ENCODE results near the gene FKBP10.
A peak's percentile ranks its signal among the peaks of the same experiment; 100 is the strongest.
"Not testable (repeated sequence)": the region's sequence is repeated elsewhere in the genome, so short reads cannot be mapped to it uniquely, and the experiment has no call there.

FKBP10 gene

GRCh38 chr17:41810659-41811548 lies 1.9 kb upstream of the FKBP10 start:
- DNase-seq (ENCODE audit: low spot score) = peak; percentile 41

DNA sequence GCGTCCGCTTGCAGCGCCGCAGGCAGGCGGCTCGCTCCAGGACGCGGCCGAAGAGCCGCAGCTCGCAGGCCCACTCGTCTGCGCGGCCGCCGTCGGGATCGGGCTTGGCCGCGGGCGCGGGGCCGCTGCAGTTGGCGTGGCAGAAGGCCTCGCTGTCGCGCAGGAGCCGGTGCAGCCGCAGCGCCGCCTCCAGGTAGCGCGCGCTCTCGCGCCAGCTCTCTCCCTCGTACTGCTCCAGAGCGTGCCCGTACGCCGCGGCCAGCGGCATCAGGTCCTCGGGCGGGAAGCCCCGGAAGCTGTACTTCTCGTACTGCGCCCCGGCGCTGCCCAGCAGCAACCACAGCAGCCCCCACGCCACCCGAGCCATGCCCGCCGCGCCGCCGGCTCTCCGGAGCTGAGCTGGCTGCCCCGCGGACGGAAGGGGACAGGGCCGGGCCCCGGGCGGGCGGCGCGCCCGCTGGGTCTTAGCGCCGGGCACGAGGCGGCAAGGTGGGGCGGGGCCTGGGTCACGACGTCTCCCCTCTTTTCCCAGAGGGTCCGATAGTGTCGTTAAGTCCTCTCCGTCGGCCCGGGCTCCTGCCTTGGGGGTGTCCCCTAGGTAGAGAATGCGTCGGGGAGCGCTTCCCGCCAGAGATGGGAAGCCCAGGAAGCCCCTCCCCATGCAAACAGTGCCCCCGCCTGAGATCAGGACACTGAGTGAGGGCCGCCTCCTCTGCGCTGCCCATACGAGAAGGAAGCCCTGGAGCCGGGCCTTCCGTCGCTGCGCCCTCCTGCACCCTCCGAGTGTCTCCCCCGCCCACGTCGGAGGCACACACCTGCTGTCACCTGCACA lies 1.0 kb upstream of the FKBP10 start, which contains the start of gene P3H4:
Gene P3H4 (minus strand): TSS at position 401 of the 832 bp plus-strand sequence. CDS start 34 bp downstream, at position 367.
- peak; percentile 97 for DNase-seq (ENCODE audit: low spot score)

DNA sequence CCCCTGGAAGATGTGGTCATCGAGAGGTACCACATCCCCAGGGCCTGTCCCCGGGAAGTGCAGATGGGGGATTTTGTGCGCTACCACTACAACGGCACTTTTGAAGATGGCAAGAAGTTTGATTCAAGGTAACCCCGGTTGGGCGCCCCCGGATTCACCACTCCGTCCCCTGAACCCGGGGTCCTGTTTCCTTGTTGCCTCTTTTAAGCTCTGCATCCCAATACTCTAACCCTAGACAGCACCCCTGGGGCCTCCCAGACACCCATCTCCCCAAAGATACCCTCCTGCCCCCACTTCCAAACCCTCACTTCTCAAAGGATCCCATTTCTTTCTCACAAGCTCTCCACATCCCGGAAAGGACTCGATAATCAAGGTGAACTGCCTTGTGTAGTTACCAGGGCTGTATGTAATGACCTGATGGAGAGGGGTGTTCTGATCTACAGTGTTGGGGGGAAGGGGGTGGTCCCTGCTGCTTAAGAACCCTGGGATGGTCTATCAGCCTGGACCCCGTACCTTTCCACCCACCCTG lies 412 bp downstream of the FKBP10 start:
- no peak for DNase-seq (ENCODE audit: low spot score)

GRCh38 chr17:41813699-41814124 lies 908 bp downstream of the FKBP10 start:
- no peak for DNase-seq (ENCODE audit: low spot score)

DNA sequence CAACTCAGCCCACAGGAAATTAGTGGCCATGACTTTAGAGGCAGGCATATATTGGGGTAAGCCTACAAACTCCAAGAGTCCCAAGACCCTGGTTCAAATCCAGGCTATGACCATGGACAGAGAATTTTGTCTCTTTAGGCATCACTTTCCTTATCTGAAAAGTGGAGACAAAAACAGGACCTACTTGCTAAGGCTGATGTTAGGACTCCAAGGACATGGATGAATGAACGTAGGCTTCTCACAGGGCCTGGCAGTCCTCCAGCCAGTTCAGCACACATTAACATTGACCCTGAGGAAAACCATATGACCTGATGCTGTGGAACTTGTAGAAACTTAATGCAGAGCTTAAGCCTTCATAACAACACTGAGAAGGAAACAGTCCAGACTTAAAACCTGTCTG lies 1.4 kb downstream of the FKBP10 start:
- no peak for DNase-seq (ENCODE audit: low spot score)

GRCh38 chr17:41816637-41817320 lies 4.0 kb downstream of the FKBP10 start:
- DNase-seq (ENCODE audit: low spot score) = no peak

DNA sequence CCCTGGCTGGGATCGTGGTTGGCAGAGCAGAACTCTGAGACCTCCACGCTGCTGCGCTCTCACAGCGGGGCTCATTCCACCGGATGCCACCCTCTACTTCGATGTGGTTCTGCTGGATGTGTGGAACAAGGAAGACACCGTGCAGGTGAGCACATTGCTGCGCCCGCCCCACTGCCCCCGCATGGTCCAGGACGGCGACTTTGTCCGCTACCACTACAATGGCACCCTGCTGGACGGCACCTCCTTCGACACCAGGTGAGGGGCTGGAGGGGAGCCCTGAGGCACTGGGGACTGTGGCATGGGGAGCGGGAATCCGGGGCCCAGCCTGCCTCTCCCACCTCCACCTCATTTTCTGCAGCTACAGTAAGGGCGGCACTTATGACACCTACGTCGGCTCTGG lies 5.2 kb downstream of the FKBP10 start:
- DNase-seq (ENCODE audit: low spot score) = no peak

DNA sequence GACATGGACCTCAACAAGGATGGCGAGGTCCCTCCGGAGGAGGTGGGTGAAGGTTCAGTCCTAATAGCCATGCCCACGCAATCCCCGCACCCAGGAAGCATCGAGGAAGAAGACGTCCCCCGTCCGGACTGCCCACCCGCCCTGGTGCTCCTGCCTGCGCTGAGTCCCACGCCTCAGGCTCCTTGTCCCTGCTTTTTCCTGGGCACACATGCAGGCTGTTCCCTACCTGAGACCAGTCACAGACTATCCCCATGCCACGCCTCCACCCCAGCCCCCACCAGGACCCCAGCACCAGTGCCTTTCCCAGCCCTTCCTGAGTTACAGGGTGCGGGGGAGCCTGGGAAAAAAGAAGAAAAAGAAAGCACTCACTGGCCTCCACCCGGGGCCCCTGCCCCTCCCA lies 9.0 kb downstream of the FKBP10 start:
- no peak for DNase-seq (ENCODE audit: low spot score)

DNA sequence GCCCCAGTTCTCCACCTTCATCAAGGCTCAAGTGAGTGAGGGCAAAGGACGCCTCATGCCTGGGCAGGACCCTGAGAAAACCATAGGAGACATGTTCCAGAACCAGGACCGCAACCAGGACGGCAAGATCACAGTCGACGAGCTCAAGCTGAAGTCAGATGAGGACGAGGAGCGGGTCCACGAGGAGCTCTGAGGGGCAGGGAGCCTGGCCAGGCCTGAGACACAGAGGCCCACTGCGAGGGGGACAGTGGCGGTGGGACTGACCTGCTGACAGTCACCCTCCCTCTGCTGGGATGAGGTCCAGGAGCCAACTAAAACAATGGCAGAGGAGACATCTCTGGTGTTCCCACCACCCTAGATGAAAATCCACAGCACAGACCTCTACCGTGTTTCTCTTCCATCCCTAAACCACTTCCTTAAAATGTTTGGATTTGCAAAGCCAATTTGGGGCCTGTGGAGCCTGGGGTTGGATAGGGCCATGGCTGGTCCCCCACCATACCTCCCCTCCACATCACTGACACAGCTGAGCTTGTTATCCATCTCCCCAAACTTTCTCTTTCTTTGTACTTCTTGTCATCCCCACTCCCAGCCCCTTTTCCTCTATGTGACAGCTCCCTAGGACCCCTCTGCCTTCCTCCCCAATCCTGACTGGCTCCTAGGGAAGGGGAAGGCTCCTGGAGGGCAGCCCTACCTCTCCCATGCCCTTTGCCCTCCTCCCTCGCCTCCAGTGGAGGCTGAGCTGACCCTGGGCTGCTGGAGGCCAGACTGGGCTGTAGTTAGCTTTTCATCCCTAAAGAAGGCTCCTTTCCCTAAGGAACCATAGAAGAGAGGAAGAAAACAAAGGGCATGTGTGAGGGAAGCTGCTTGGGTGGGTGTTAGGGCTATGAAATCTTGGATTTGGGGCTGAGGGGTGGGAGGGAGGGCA lies 9.7 kb downstream of the FKBP10 start:
- no peak for DNase-seq (ENCODE audit: low spot score)

DNA sequence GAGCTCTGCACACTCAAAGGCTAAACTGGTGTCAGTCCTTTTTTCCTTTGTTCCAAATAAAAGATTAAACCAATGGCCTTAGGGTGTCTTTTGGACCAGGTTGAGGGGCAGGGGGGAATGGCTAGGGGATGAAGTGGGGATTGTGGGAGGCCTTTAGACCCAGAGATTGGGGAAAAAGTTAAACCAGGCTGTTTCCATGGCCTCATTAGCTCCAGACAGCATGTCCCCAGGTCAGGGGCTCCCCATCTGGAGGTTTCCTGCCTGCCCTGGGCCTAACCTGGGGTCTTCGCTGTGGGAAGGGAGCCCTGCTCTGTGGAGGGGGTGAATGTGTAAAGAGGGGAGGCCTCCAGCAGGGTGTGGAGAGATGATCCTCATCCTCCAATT lies 10.3 kb downstream of the FKBP10 start:
- DNase-seq (ENCODE audit: low spot score) = no peak

GRCh38 chr17:41823580-41823979 lies 10.8 kb downstream of the FKBP10 start:
- DNase-seq (ENCODE audit: low spot score) = no peak

DNA sequence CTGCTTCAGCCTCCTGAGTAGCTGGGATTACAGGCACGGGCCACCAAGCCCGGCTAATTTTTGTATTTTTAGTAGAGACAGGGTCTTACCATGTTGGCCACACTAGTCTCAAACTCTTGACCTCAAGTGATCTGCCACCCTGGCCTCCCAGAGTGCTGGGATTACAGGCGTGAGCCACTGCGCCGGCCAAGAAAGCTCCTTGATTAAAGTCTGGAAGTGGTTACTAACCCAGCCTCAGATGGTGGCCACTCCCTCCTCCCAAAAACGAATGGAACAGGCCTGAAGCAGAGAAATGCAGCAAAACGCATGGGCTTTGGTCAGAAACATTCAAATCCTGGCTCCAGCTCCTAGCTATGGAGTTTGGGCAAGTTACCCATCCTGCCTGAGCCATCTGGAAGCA lies 11.3 kb downstream of the FKBP10 start:
- DNase-seq (ENCODE audit: low spot score) = no peak

- no peak for DNase-seq (ENCODE audit: low spot score)
These were observed 12.5 kb downstream of the FKBP10 start for GRCh38 chr17:41825175-41825845.

DNA sequence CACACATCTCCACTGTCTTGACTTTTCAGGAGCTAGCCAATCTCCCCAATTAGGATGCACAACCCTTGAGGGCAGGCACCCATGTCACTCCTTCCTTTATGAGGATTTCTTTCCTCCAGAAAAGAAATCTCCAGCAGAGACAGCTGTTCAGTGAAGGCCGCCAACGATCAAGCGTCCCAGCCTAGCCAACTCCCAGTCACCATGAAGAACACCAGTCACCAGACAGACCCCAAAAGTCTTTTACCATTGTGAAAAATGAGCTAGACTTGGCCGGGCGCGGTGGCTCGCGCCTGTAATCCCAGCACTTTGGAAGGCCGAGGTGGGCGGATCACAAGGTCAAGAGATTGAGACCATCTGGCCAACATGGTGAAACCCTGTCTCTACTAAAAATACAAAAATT lies 17.2 kb downstream of the FKBP10 start:
- not testable (repeated sequence) for DNase-seq (ENCODE audit: low spot score)

DNA sequence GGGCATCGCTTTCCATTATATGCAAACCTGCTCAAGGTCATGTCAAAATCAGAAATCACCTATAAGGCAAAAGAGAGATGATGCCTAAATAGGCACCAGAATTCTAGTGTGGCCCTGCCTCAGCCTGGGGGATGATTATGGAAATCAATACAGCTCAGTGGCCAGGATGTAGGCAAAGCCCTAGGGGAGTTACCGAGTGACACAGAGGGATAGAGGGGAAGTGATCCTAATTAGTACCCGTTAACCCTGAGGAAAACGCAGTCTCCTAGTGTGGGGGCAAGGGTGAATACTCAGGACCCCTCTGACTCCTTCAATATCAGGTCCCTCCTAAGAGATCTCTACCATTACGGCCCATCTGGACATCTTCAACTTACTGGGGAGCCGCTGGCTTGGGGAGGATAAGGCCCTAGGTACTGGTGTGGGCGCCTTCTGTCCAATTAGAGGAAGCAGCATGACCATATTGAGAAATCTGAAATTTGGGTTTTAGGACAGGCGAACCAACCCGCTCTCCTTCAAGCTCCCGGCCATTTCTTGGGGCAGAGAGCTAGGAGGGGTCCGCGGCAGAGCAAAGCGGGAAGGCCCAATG lies 22.5 kb downstream of the FKBP10 start:
- DNase-seq (ENCODE audit: low spot score) = no peak

- peak; percentile 99 for DNase-seq (ENCODE audit: low spot score)
These were observed 23.2 kb downstream of the FKBP10 start, which contains the start of gene NT5C3B for GRCh38 chr17:41835800-41836549. Gene NT5C3B, minus strand, starts transcription at chr17:41836232. Its CDS starts 39 bp downstream, at chr17:41836193.

DNA sequence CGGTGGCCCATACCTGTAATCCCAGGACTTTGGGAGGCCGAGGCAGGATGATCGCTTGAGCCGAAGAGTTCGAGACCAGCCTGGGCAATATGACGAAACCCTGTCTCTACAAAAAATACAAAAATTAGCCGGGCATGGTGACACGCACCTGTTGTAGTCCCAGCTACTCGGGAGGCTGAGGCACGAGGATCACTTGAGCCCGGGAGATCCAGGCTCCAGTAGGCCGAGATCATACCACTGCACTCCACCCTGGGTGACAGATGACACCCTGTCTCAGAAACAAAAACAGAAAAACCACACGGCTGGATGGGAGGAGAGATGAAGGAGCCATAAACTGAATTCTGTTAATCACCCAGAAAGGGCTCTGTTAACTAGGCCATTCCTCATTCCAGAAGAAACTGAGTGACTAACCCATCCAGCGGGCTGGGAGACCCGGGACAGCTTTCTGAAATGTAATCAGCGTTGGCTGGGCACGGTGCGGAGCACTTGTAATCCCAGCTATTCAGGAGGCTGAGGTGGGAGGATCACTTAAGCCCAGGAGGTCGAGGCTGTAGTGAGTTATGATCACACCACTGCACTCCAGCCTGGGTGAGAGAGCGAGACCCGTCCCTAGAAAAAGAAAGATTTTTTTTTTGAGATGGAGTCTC lies 23.9 kb downstream of the FKBP10 start:
- DNase-seq (ENCODE audit: low spot score) = no peak

DNA sequence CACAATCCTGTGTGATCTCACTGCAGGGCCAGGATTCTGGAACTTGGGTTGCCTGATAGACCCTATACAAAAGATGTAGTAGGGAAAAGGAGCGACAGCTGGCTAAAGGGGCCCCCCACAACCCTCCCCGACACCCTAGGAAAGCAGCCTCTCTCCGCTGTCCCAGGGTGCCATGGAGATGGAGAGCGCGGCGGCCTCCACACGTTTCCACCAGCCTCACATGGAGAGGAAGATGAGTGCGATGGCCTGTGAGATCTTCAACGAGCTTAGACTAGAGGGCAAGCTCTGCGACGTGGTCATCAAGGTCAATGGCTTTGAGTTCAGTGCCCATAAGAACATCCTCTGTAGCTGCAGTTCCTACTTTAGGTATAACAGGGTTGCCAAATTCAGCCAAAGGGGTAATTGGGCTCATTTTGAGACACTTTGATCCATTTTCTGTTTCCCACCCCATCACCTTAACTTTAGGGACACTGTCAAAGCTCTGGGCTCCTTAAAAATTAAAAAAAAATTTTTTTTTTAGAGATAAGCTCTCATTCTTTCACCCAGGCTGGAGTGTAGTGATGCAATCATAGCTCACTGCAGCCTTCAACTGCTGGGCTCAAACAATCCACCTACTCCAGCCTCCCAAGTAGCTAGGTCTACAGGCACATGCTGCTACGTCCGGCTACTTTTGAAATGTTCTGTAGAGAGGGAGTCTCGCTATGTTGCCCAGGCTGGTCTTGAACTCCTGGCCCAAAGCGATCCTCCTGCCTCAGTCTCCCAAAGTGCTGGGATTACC lies 25.1 kb downstream of the FKBP10 start, which contains the start of gene KLHL10:
Gene KLHL10 (plus strand): TSS at position 65 of the 778 bp plus-strand sequence. CDS start 108 bp downstream, at position 173.
- DNase-seq (ENCODE audit: low spot score) = no peak

Measured in D341Med (cell line).